ENCODE data around the gene TMEM179.
"Not testable (repeated sequence)": the region's sequence is repeated elsewhere in the genome, so short reads cannot be mapped to it uniquely, and the experiment has no call there.

The TMEM179 gene

DNA sequence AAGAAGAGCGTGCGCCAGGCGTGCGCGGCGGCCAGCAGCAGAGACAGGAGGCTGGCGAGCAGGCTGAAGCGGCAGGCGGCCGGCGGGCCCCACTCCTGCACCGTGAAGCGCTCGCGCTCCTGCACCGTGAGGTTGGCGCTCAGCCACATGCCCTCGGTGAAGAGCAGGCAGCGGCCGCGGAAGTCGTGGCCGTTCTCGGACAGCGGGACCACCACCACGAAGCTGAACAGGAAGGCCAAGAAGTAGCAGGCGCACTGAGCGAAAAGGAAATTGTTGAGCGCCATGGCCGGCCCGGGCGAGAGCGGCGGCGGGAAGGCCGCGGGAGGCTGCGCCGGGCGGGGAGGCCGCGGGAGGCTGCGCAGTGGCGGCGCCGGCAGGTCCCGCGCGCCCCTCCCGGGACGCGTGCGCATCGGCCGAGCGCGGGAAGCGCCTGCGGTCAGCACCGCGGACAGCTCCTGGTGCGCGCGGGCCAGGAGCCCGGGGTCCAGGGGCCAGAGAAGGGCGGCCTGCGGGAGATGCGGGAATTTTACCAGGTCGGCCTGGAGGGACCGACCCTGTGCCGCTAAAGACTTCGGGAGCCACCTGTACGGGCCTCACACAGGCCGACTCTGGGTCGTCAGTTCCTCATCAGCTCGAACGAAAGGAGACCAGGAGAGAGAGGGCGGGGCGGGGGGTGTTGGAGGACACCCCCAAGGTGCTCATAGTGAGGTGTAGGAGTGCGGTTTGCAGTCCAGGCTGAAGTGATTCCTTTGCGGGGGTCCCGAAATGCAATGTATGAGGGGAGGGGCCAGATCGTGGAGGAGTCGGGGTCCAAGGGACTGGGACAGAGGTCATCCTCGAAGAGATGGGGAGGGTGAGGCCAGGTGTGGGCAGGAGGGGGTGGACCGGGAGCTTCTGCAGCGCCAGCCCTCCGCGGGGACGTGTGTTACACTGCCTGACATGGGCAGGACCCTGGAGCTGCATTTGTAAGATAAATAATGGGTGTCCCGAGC lies at the start of gene TMEM179:
Gene TMEM179 (minus strand): TSS at position 315 of the 992 bp plus-strand sequence. CDS start 31 bp downstream, at position 284.
- peak; percentile 13 for DNase-seq (ENCODE audit: low read depth)
- TF ChIP-seq, protein P1, sequence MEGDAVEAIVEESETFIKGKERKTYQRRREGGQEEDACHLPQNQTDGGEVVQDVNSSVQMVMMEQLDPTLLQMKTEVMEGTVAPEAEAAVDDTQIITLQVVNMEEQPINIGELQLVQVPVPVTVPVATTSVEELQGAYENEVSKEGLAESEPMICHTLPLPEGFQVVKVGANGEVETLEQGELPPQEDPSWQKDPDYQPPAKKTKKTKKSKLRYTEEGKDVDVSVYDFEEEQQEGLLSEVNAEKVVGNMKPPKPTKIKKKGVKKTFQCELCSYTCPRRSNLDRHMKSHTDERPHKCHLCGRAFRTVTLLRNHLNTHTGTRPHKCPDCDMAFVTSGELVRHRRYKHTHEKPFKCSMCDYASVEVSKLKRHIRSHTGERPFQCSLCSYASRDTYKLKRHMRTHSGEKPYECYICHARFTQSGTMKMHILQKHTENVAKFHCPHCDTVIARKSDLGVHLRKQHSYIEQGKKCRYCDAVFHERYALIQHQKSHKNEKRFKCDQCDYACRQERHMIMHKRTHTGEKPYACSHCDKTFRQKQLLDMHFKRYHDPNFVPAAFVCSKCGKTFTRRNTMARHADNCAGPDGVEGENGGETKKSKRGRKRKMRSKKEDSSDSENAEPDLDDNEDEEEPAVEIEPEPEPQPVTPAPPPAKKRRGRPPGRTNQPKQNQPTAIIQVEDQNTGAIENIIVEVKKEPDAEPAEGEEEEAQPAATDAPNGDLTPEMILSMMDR (IDR thresholded peaks at IDR 0.05; ENCODE audit: insufficient read depth, low read depth, low read length, missing control alignments): no peak
- H3K4me3 ChIP-seq (ENCODE audit: low read length): no peak within 1 kb of the TSS

DNA sequence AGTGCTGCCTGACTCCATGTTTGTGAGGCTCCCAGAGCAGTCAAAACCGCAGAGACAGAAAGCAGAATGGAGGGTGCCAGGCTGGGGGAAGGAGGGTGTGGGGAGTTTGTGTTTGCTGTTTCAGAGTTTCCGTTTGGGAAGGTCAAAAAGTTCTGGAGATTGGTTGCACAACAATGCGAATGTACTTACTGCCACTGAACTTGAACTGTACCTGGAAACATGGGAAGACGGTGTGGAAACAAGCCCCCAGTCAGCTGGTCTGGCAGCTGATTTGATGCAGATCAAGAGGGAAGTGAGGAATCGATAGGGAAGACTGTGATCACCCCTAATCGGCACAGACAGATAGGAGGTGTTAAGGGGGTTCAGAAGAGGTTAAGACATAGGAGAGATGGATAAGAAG lies 49.5 kb upstream of the TMEM179 start:
- H3K4me3 ChIP-seq (ENCODE audit: low read length): no peak overlapping the region
- TF ChIP-seq, protein P1 (IDR thresholded peaks at IDR 0.05; ENCODE audit: insufficient read depth, low read depth, low read length, missing control alignments): no peak
- DNase-seq (ENCODE audit: low read depth): no peak

DNA sequence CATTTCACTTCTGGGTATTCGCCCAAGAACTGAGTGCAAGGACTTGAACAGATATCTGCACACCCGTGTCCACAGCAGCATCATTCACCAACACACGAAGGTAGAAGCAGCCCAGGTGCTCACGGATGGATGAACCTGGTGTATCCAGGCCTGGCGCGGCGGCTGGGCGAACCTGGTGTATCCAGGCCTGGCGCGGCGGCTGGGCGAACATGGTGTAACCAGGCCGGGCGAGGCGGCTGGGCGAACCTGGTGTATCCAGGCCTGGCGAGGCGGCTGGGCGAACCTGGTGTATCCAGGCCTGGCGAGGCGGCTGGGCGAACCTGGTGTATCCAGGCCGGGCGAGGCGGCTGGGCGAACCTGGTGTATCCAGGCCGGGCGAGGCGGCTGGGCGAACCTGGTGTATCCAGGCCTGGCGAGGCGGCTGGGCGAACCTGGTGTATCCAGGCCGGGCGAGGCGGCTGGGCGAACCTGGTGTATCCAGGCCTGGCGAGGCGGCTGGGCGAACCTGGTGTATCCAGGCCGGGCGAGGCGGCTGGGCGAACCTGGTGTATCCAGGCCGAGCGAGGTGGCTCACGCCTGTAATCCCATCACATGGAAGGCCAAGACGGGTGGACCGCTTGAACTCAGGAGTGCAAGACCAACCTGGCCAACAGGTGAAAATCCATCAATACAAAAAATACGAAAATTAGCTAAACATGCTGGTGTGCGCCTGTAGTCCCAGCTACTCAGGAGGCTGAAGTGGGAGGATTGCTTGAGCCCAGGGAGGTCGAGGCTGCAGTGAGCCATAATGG lies 48.8 kb upstream of the TMEM179 start:
- DNase-seq (ENCODE audit: low read depth); H3K4me3 ChIP-seq (ENCODE audit: low read length): not testable (repeated sequence)

DNA sequence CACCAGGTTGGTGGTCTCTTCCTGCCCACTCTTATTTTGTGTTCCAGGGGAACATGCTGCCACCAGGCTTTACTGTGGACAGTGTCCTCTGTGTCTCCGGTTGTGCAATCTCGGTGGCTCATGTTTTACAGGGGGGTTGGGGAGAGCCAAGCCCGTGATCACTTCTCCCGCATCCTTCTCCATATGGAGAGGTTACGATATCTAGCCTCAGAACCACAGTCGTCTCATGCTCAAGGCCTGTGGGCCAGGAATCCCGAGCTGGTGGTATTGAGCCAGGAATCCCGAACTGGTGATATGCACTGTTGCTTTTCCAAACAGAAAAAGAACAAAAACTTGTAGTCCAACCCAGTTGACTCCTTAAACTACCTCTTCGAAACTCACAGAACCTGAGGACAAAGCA lies 47.8 kb upstream of the TMEM179 start:
- DNase-seq (ENCODE audit: low read depth): no peak
- TF ChIP-seq, protein P1 (IDR thresholded peaks at IDR 0.05; ENCODE audit: insufficient read depth, low read depth, low read length, missing control alignments): no peak
- H3K4me3 ChIP-seq (ENCODE audit: low read length): no peak overlapping the region

DNA sequence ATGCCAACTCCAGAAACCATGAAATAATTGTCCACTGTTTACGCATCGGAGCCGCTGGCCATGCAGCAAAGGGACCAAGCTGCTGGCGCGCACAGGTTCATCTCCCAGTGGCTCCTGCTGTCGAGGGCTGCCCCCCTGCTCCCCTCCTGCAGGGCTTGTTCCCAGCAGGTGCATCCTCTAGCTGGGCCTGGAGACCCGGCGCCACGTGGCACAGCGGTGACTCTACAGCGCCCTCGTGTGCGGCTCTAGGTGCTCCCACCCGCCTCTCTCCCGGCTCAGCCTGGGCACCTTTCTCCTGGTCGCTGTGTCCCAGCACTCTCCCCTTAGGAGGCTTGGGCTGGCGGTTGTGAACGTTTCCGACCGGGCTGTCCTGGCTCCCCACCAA lies 47.3 kb upstream of the TMEM179 start:
- DNase-seq (ENCODE audit: low read depth): no peak
- TF ChIP-seq, protein P1 (IDR thresholded peaks at IDR 0.05; ENCODE audit: insufficient read depth, low read depth, low read length, missing control alignments): no peak
- no peak overlapping the region for H3K4me3 ChIP-seq (ENCODE audit: low read length)

DNA sequence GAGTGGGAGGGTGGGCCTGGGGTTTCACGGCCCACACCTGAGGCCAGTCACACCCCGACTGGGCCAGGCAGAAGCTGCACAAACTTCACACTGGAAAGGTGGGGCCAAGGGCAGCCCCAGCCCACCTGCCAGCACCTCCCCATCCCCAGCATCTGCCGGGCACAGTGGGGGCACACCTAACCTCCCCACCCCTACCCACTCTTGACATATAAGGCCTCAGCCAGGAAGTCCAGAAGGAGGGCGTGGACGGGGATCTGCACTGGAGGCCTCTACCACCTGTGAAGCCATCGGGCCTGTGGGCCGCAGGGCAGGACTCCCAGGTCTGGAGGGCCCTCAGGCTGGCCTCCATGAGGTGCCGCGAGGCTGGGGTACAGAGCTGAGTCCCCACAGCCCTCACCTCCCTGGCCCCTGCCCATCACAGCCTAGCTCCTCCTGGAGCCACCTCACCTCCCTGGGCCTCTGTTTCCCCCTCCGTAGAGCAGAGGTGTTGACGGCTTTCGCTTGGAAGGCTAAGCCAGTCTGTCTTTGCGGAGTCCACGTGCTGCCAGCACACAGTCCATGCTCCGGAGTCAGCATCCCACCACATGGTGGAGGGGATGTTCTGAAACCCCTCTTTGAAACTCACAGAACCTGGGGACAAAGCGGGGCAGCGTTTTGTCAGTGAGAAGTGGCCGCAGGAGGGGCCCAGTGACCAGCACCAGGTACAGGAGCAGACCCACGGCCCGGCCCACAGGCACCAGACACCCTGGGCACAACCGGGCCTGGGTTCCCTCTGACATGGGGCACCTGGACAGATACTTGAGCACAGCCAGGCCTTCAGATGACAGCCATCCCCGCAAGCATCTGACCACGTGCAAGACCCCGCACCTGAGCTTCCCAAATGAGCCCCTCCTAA lies 46.7 kb upstream of the TMEM179 start:
- DNase-seq (ENCODE audit: low read depth): no peak
- TF ChIP-seq, protein P1 (IDR thresholded peaks at IDR 0.05; ENCODE audit: insufficient read depth, low read depth, low read length, missing control alignments): no peak
- no peak overlapping the region for H3K4me3 ChIP-seq (ENCODE audit: low read length)

Measured in epithelial cell of esophagus (primary cell).